Neural crest cell (in vitro differentiated cells): ENCODE data around the gene LCP2. TPM values are rescaled to one million over a fixed set of nuclear protein-coding genes. Genes with fewer than 3 reads are reported as not detected.

ENCODE experiments used
- DNase-seq: peaks from one replicate; pipeline ENCODE4 v3.0.0; 2021; ENCODE audit warnings: low read depth, mixed read lengths, low spot score
- H3K27ac Mint-ChIP-seq: one replicate; pipeline ENCODE4 v1.8.0; 2021; ENCODE audit warnings: mild to moderate bottlenecking, mixed read lengths; ENCODE audit not compliant: unreplicated experiment
- H3K27me3 Mint-ChIP-seq: 2 replicates; pipeline ENCODE4 v1.8.0; 2021; ENCODE audit warnings: low read depth, mild to moderate bottlenecking, mixed read lengths
- H3K36me3 Mint-ChIP-seq: 2 replicates; pipeline ENCODE4 v1.8.0; 2021; ENCODE audit warnings: low read depth, mild to moderate bottlenecking, mixed read lengths
- H3K4me1 Mint-ChIP-seq: 2 replicates; pipeline ENCODE4 v1.8.0; 2021; ENCODE audit warnings: mixed read lengths
- H3K4me3 Mint-ChIP-seq: one replicate; pipeline ENCODE4 v1.8.0; 2021; ENCODE audit warnings: mild to moderate bottlenecking, mixed read lengths
- H3K9me3 Mint-ChIP-seq: 2 replicates; pipeline ENCODE4 v1.8.0; 2021; ENCODE audit warnings: mixed read lengths
- total RNA-seq: library from RNA; stranded (reverse); gene quantifications from 2 replicates; pipeline ENCODE4 v1.2.1, GENCODE V29; 2021
- TF ChIP-seq, protein P1 (sequence below): fragments of 200-600 bp; sonication (generic); conservative IDR thresholded peaks from 2 replicates; pipeline ENCODE4 v1.5.0; 2021; ENCODE audit warnings: antibody characterized with exemption, mild to moderate bottlenecking

The LCP2 gene
- total RNA-seq, 1 donor from 2014 or later = not detected

DNA sequence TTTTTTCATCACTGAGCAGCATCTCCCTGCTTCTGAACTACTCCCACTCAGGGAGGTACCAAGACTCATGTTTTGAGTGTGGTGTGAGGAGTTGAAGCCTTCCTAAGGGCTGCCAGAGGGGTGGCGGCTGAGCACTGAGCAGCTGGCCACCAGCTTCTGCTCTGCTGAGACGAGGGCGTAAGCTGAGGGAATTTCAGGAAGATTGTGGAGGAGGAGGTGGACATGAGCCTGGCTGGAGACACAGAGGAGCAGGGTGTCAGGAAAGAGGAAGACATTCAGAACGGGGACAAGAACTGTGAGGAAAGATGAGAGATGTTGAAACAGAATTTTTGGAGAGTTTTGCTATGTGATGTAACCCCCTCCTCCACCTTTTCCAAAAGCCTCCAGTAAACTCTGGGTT is 7.8 kb downstream of the LCP2 start:
- H3K36me3 Mint-ChIP-seq = peaks cover 5% of the 10 kb centered on the region
- no peaks in the 10 kb centered on the region for H3K27me3 Mint-ChIP-seq
- H3K9me3 Mint-ChIP-seq = peaks cover 17% of the 10 kb centered on the region
- H3K4me1 Mint-ChIP-seq = peaks cover 11% of the 10 kb centered on the region
- H3K27ac Mint-ChIP-seq = no peak overlapping the region
- no peak for DNase-seq
- no peak overlapping the region for H3K4me3 Mint-ChIP-seq
- TF ChIP-seq, protein P1, sequence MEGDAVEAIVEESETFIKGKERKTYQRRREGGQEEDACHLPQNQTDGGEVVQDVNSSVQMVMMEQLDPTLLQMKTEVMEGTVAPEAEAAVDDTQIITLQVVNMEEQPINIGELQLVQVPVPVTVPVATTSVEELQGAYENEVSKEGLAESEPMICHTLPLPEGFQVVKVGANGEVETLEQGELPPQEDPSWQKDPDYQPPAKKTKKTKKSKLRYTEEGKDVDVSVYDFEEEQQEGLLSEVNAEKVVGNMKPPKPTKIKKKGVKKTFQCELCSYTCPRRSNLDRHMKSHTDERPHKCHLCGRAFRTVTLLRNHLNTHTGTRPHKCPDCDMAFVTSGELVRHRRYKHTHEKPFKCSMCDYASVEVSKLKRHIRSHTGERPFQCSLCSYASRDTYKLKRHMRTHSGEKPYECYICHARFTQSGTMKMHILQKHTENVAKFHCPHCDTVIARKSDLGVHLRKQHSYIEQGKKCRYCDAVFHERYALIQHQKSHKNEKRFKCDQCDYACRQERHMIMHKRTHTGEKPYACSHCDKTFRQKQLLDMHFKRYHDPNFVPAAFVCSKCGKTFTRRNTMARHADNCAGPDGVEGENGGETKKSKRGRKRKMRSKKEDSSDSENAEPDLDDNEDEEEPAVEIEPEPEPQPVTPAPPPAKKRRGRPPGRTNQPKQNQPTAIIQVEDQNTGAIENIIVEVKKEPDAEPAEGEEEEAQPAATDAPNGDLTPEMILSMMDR = no peak

- Mint-ChIP-seq H3K27me3 (no peaks in the 10 kb centered on the region), H3K4me3 (no peak overlapping the region), H3K9me3 (peaks cover 17% of the 10 kb centered on the region), H3K36me3 (peaks cover 5% of the 10 kb centered on the region), H3K4me1 (peaks cover 11% of the 10 kb centered on the region), H3K27ac (no peak overlapping the region)
- DNase-seq = no peak
- TF ChIP-seq, protein P1 = no peak
These were observed 8.5 kb downstream of the LCP2 start for GRCh38 chr5:170289121-170289520.

GRCh38 chr5:170288551-170288950 is 9.0 kb downstream of the LCP2 start:
- H3K27me3 Mint-ChIP-seq = peaks cover 2% of the 10 kb centered on the region
- TF ChIP-seq, protein P1 = no peak
- H3K36me3 Mint-ChIP-seq = peaks cover 5% of the 10 kb centered on the region
- H3K9me3 Mint-ChIP-seq = peaks cover 17% of the 10 kb centered on the region
- H3K4me1 Mint-ChIP-seq = peaks cover 8% of the 10 kb centered on the region
- DNase-seq = no peak
- H3K4me3 Mint-ChIP-seq = no peak overlapping the region
- no peak overlapping the region for H3K27ac Mint-ChIP-seq

- TF ChIP-seq, protein P1 = no peak
- DNase-seq = no peak
- Mint-ChIP-seq H3K27ac (no peak overlapping the region), H3K9me3 (peaks cover 17% of the 10 kb centered on the region), H3K27me3 (peaks cover 3% of the 10 kb centered on the region), H3K4me1 (peaks cover 4% of the 10 kb centered on the region), H3K36me3 (peaks cover 5% of the 10 kb centered on the region), H3K4me3 (no peak overlapping the region)
These were observed 9.4 kb downstream of the LCP2 start for GRCh38 chr5:170288151-170288550.

GRCh38 chr5:170287532-170287931 is 10.0 kb downstream of the LCP2 start:
- TF ChIP-seq, protein P1 = no peak
- H3K27ac Mint-ChIP-seq = no peak overlapping the region
- peaks cover 4% of the 10 kb centered on the region for H3K4me1 Mint-ChIP-seq
- no peak overlapping the region for H3K4me3 Mint-ChIP-seq
- peaks cover 3% of the 10 kb centered on the region for H3K27me3 Mint-ChIP-seq
- peaks cover 5% of the 10 kb centered on the region for H3K36me3 Mint-ChIP-seq
- H3K9me3 Mint-ChIP-seq = peaks cover 17% of the 10 kb centered on the region
- no peak for DNase-seq
